H9 (cell line): ENCODE measurements around the gene SUFU. TPM values are rescaled to one million over a fixed set of nuclear protein-coding genes. Genes with fewer than 3 reads are reported as not detected.

Source experiments
- DNase-seq: peaks from one replicate; pipeline ENCODE4 v3.0.0-alpha.2; 2017
- H2AFZ ChIP-seq: one replicate; pipeline ENCODE4 v1.6.1; 2013; ENCODE audit warnings: mild to moderate bottlenecking, low read length, control low read depth, moderate library complexity
- H2AK5ac ChIP-seq: 2 replicates; pipeline ENCODE4 v1.6.1; 2013; ENCODE audit warnings: low read length, control low read depth, mixed read lengths; ENCODE audit not compliant: insufficient read length
- H2BK120ac ChIP-seq: one replicate; pipeline ENCODE4 v1.6.1; 2013; ENCODE audit warnings: low read depth, mild to moderate bottlenecking, low read length, control low read depth, inconsistent platforms; ENCODE audit not compliant: poor library complexity, severe bottlenecking
- H2BK12ac ChIP-seq: 2 replicates; pipeline ENCODE4 v1.6.1; 2013; ENCODE audit warnings: low read length, control low read depth, mixed read lengths, low read depth; ENCODE audit not compliant: insufficient read length
- H2BK15ac ChIP-seq: 2 replicates; pipeline ENCODE4 v1.6.1; 2013; ENCODE audit warnings: low read depth, low read length, control low read depth
- H2BK20ac ChIP-seq: one replicate; pipeline ENCODE4 v1.6.1; 2013; ENCODE audit warnings: low read depth, mild to moderate bottlenecking, low read length, control low read depth, inconsistent platforms; ENCODE audit not compliant: poor library complexity, severe bottlenecking
- H2BK5ac ChIP-seq: 2 replicates; pipeline ENCODE4 v1.6.1; 2013; ENCODE audit warnings: low read length, control low read depth, mixed read lengths; ENCODE audit not compliant: insufficient read length
- H3K14ac ChIP-seq: 2 replicates; pipeline ENCODE4 v1.6.1; 2013; ENCODE audit warnings: low read length, control low read depth; ENCODE audit not compliant: insufficient read depth
- H3K18ac ChIP-seq: 2 replicates; pipeline ENCODE4 v1.6.1; 2013; ENCODE audit warnings: low read depth, mild to moderate bottlenecking, mixed read lengths, low read length, control low read depth; ENCODE audit not compliant: insufficient read length
- H3K23ac ChIP-seq: 2 replicates; pipeline ENCODE4 v1.6.1; 2013; ENCODE audit warnings: low read length, control low read depth, mixed read lengths, low read depth; ENCODE audit not compliant: insufficient read length
- H3K23me2 ChIP-seq: 2 replicates; pipeline ENCODE4 v1.6.1; 2013; ENCODE audit warnings: low read depth, mild to moderate bottlenecking, mixed read lengths, low read length, control low read depth; ENCODE audit not compliant: insufficient read length, poor library complexity, severe bottlenecking
- H3K27ac ChIP-seq: 2 replicates; pipeline ENCODE4 v1.5.1; 2013; ENCODE audit warnings: low read length, control low read depth, mixed read lengths, low read depth; ENCODE audit not compliant: insufficient read length
- H3K27me3 ChIP-seq: 2 replicates; pipeline ENCODE4 v1.6.1; 2013; ENCODE audit warnings: low read length, control low read depth, inconsistent platforms; ENCODE audit not compliant: insufficient read depth
- H3K4ac ChIP-seq: 2 replicates; pipeline ENCODE4 v1.6.1; 2013; ENCODE audit warnings: low read depth, mild to moderate bottlenecking, control low read depth, inconsistent platforms, low read length, moderate library complexity
- H3K4me1 ChIP-seq: 2 replicates; pipeline ENCODE4 v1.6.1; 2013; ENCODE audit warnings: low read length, control low read depth, inconsistent platforms; ENCODE audit not compliant: insufficient read depth
- H3K4me2 ChIP-seq: 2 replicates; pipeline ENCODE4 v1.6.1; 2013; ENCODE audit warnings: low read length, control low read depth, mixed read lengths; ENCODE audit not compliant: insufficient read length, insufficient read depth
- H3K56ac ChIP-seq: 2 replicates; pipeline ENCODE4 v1.6.1; 2013; ENCODE audit warnings: low read depth, mild to moderate bottlenecking, mixed read lengths, low read length, control low read depth; ENCODE audit not compliant: insufficient read length
- H3K79me1 ChIP-seq: 2 replicates; pipeline ENCODE4 v1.6.1; 2013; ENCODE audit warnings: low read depth, mild to moderate bottlenecking, moderate library complexity, low read length, control low read depth, inconsistent platforms; ENCODE audit not compliant: insufficient read depth, poor library complexity, severe bottlenecking
- H3K79me2 ChIP-seq: 2 replicates; pipeline ENCODE4 v1.6.1; 2013; ENCODE audit warnings: low read length, control low read depth, inconsistent platforms; ENCODE audit not compliant: insufficient read depth
- H3K9ac ChIP-seq: 2 replicates; pipeline ENCODE4 v1.6.1; 2013; ENCODE audit warnings: low read length, control low read depth, mixed read lengths; ENCODE audit not compliant: insufficient read length; ENCODE audit errors: extremely low read depth
- H3K9me3 ChIP-seq: one replicate; pipeline ENCODE4 v1.6.1; 2013; ENCODE audit warnings: low read depth, low read length, inconsistent platforms; ENCODE audit not compliant: control insufficient read depth
- H3T11ph ChIP-seq: one replicate; pipeline ENCODE4 v1.6.1; 2013; ENCODE audit warnings: mild to moderate bottlenecking, low read length, control low read depth, inconsistent platforms
- H4K20me1 ChIP-seq: one replicate; pipeline ENCODE4 v1.6.1; 2013; ENCODE audit not compliant: control insufficient read depth, insufficient read length, insufficient read depth
- H4K5ac ChIP-seq: 2 replicates; pipeline ENCODE4 v1.6.1; 2013; ENCODE audit warnings: low read depth, mild to moderate bottlenecking, mixed read lengths, low read length, control low read depth; ENCODE audit not compliant: insufficient read length
- H4K8ac ChIP-seq: replicated peaks from 2 replicates; pipeline ENCODE4 v1.6.1; 2013; ENCODE audit warnings: low read length, control low read depth, mixed read lengths, low read depth; ENCODE audit not compliant: insufficient read length
- H4K91ac ChIP-seq: 2 replicates; pipeline ENCODE4 v1.6.1; 2013; ENCODE audit warnings: low read depth, mild to moderate bottlenecking, moderate library complexity, mixed read lengths, low read length, control low read depth; ENCODE audit not compliant: insufficient read length
- H3K27ac Mint-ChIP-seq, 3 experiments: 2 replicates in 2 of 3; 3 replicates in 1 of 3; pipeline ENCODE4 v1.8.0; 2020 to 2021; ENCODE audit warnings: mixed read lengths in 3 of 3, mild to moderate bottlenecking in 1 of 3, moderate library complexity in 1 of 3
- H3K27me3 Mint-ChIP-seq: 2 replicates; pipeline ENCODE4 v1.8.0; 2021; ENCODE audit warnings: low read depth, mild to moderate bottlenecking, moderate library complexity, mixed read lengths
- H3K36me3 Mint-ChIP-seq, 3 experiments: 2 replicates in 2 of 3; 3 replicates in 1 of 3; pipeline ENCODE4 v1.8.0; 2020 to 2021; ENCODE audit warnings: low read depth in 3 of 3, mixed read lengths in 3 of 3; ENCODE audit not compliant: insufficient read depth in 1 of 3
- H3K4me1 Mint-ChIP-seq, 2 experiments: 2 replicates each; pipeline ENCODE4 v1.8.0; 2020; ENCODE audit warnings: mixed read lengths in 2 of 2
- H3K4me3 Mint-ChIP-seq, 2 experiments: 2 replicates in 1 of 2; 3 replicates in 1 of 2; pipeline ENCODE4 v1.8.0; 2020 to 2021; ENCODE audit warnings: mild to moderate bottlenecking in 2 of 2, mixed read lengths in 2 of 2, moderate library complexity in 1 of 2
- H3K9me3 Mint-ChIP-seq, 2 experiments: 2 replicates in 1 of 2; 3 replicates in 1 of 2; pipeline ENCODE4 v1.8.0; 2020; ENCODE audit warnings: mild to moderate bottlenecking in 2 of 2, mixed read lengths in 2 of 2, moderate library complexity in 1 of 2
- CTCF ChIP-seq: fragments of 200-600 bp; sonication (generic); conservative IDR thresholded peaks from 3 replicates; pipeline ENCODE4 v1.8.0; 2021; ENCODE audit warnings: antibody characterized with exemption, mild to moderate bottlenecking
- WGBS: extraction: QIAGEN DNeasy Blood & Tissue Kit; methylation state at CpG from one replicate; pipeline ENCODE4 v1.1.7; 2013; ENCODE audit warnings: missing lambda C conversion rate, low lambda C conversion rate, mixed read lengths; ENCODE audit not compliant: insufficient read length; ENCODE audit errors: extremely low coverage; 5-methylcytosine and 5-hydroxymethylcytosine counted together
- total RNA-seq: library from RNA; stranded (reverse); gene quantifications from 2 replicates; pipeline ENCODE4 v1.2.1, GENCODE V29; 2021

The SUFU gene
- total RNA-seq, 1 experiment from 2014 or later: 9.5 TPM

GRCh38 chr10:102493771-102494170 lies 10.0 kb upstream of the SUFU start:
- no peaks in the 10 kb centered on the region for H4K20me1 ChIP-seq

More at GRCh38 chr10:102493771-102494170, 10.0 kb upstream of the SUFU start:
- H2BK15ac ChIP-seq: no peak overlapping the region
- no peaks in the 10 kb centered on the region for H3K23me2 ChIP-seq
- no peak overlapping the region for H3K14ac ChIP-seq
- no peak overlapping the region for H2AFZ ChIP-seq
- peaks cover 13% of the 10 kb centered on the region for H3K79me1 ChIP-seq
- no peak overlapping the region for H3T11ph ChIP-seq
- H3K9me3 Mint-ChIP-seq: no peaks in the 10 kb centered on the region
- no peak overlapping the region for H4K5ac ChIP-seq
- no peaks in the 10 kb centered on the region for H3K9me3 ChIP-seq
- H3K36me3 Mint-ChIP-seq: peaks cover 6 to 20% (median 17%) of the 10 kb centered on the region in 3 experiments; a peak in 6 of 7 replicates
- no peak overlapping the region for H3K4ac ChIP-seq
- H3K27me3 ChIP-seq: no peaks in the 10 kb centered on the region
- H3K4me1 ChIP-seq: no peaks in the 10 kb centered on the region
- H3K27ac ChIP-seq: no peak overlapping the region
- no CpG with 5 or more reads among the region's 2 CpGs for WGBS
- H2BK5ac ChIP-seq: no peak overlapping the region
- no peak overlapping the region for H2AK5ac ChIP-seq
- no peak overlapping the region for H4K91ac ChIP-seq
- no peak overlapping the region for H3K18ac ChIP-seq
- H3K56ac ChIP-seq: no peak overlapping the region
- no peak overlapping the region for H2BK20ac ChIP-seq
- H3K27me3 Mint-ChIP-seq: no peaks in the 10 kb centered on the region
- H3K4me1 Mint-ChIP-seq: no peaks in the 10 kb centered on the region; a peak in 1 of 4 replicates
- H2BK120ac ChIP-seq: no peak overlapping the region
- TF ChIP-seq CTCF: no peak
- peaks cover 5% of the 10 kb centered on the region; the same call in 1 of the 2 replicates for H3K79me2 ChIP-seq
- H3K4me3 Mint-ChIP-seq: no peak overlapping the region; a peak in 1 of 5 replicates
- no peak overlapping the region for H2BK12ac ChIP-seq
- H3K9ac ChIP-seq: no peak overlapping the region
- no peak overlapping the region for H3K4me2 ChIP-seq
- H3K27ac Mint-ChIP-seq: no peak overlapping the region
- H3K23ac ChIP-seq: no peak overlapping the region
- no peak for DNase-seq
- no peak overlapping the region for H4K8ac ChIP-seq
